HG03571 (cell line): Measurements from ENCODE around the gene FAM168A.

Experiments used
- ATAC-seq: cut with Tn5 transposase; IDR thresholded peaks from one replicate; pipeline ENCODE4 v1.9.1; 2021; ENCODE audit not compliant: unreplicated experiment

The FAM168A gene

GRCh38 chr11:73521621-73522020 is 76.3 kb downstream of the FAM168A start:
- no peak for ATAC-seq

- no peak for ATAC-seq
These were observed 77.4 kb downstream of the FAM168A start for GRCh38 chr11:73520353-73521061.

- ATAC-seq = no peak
These were observed 78.6 kb downstream of the FAM168A start for GRCh38 chr11:73519266-73519665.

GRCh38 chr11:73518195-73518594 is 79.7 kb downstream of the FAM168A start:
- ATAC-seq = no peak

DNA sequence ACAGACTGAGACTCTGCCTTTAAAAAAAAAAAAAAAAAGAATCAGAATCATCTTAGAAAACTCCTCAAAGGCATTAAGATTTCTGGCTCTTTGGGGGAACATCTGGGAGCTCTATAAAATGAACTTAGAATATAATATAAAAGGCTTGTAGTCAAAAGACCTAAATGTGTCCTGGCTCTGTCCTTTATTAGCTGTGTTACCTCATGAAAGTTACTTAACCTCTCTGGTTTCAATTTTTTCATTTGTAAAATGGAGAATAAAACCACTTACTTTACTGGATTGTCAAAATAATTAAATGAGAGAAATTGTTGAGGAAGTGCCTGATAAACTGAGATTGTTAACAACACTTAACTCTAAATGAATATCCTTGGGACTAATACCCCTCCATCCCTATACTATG is 81.8 kb downstream of the FAM168A start:
- ATAC-seq = no peak

- no peak for ATAC-seq
These were observed 84.2 kb downstream of the FAM168A start for GRCh38 chr11:73513707-73514106.

DNA sequence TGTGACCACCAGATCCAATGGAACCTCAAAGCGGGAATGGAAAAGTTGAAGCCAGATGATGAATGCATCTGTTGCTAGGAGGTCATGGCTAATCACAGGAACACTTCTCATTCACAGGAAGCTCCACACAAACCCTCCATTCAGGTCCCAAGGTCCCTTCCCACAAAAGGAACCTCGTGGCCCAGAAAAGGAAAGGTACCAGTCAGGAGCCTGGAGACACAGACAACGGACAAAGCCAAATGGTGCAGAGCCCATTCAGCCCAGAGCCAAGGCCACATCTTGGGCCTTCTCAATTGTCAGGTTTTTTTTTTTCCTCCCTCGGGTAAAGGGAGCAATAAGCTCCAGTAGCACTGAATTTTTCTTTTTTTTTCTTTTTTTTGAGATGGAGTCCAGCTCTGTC is 87.0 kb downstream of the FAM168A start:
- ATAC-seq = no peak

DNA sequence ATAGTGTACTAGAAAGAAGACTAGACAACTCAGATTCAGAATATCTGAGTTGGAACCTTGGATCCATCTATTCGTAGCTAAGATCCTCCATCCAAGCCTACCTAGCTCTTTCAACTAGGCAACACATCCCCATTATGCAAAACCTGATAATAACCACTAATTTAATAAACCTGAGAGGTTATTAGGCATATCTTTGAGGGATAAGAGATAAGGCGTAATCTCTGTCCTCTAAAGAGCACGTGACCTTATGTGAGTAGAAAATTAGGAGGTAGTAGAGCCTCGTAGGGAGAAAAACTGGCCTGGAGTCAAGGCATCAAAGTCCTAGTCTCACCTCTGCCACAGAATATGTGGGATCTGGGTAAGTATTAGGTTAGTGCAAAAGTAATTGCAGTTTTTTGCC is 87.8 kb downstream of the FAM168A start:
- ATAC-seq = no peak

- no peak for ATAC-seq
These were observed 88.7 kb downstream of the FAM168A start for GRCh38 chr11:73509188-73509587.

- no peak for ATAC-seq
These were observed 89.4 kb downstream of the FAM168A start for GRCh38 chr11:73508243-73509176.

DNA sequence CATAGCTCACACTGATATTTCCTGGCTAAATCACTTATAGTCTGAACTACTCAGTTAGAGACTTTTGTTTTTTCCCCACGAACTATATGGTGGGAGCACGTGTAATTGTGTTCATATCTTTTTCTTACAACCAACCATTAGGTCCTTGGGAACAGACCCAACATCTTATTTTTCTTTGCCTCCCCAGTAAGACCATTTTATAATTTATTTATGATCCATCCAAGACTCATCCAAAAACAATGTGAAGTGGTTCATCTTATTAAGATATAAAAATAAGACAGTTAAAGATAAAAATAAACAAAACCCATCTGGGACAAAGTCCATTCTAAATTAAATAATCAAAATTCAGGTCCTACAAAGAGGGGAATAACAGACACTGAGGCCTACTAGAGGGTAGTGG is 90.8 kb downstream of the FAM168A start:
- ATAC-seq = no peak

- no peak for ATAC-seq
These were observed 91.9 kb downstream of the FAM168A start for GRCh38 chr11:73506038-73506437.

DNA sequence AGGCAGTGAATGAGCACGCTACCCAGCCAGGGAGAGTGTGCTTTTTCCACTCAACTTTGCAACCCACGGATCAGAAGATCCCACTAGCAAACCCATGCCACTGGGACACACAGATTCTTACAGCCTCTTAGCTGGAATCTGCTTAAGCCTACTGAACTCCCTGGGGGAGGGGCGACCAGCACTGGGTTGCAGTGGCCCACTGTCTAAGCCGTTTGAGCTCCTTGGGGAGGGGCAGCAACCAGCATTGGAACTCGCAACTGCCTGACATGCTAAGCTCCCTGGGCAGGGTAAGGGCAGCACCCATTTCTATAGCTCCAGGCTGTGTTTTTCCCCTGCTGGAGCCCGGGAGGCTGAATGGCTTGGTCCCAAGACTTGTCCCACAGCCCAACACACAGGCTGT is 99.6 kb downstream of the FAM168A start:
- no peak for ATAC-seq

DNA sequence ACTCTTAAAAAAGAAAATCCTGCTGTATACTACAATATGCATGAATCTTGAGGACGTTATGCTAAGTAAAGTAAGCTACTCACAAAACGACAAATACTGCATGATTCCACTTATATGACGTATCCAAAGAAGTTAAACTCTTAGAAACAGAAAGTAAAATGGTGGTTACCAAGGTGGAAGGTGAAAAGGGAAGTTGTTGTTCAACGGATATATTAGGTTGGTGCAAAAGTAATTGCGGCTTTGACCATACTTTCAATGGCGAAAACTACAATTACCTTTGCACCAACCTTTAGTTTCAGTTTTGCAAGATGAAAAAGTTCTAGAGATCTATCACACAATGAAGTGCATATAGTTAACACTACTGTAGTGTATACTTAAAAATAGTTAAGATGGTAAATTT is 101.8 kb downstream of the FAM168A start:
- ATAC-seq = no peak

DNA sequence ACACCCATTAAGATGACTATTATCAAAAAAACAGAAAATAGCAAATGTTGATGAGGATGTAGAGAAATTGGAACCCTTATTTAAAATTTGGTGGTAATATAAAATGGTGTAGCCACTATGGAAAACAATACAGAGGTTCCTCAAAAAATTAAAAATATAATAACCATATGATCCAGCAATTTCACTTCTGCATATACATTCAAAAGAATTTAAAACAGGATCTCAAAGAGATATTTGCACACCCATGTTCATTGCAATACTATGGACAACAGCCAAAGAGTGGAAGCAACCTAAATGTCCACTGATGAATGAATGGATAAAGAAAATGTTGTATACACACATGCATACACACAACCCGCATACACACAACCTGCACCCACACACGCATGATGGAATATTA is 102.2 kb downstream of the FAM168A start:
- ATAC-seq = no peak

DNA sequence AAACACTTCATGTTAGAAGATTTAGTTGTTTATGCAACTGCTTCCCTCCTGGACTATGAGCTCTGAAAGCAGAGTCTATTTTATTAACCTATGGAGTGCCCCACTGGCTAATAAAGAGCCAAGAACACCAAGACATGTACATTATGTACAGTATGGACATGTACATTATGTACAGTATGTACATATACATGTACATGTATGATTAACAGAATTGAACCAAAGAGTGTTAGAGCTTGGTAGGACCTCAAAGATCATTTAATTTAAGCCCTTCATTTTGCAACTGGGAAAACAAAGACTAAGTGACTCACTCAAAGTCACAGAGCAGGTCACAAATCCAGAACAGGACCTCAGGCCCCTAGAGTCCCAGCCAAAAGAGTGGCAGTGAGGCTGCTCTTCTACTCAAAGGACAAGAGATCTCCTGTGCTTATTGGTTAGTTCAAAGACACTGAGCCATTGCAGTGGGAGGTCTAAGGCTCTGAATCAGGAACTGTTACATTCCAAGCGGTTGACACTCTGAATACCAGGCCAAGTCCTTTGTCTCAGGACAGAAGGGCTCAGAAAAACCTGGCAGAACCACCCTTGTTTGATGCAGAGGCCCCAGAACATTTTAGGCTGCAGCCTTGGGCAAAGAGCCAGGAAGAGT is 103.8 kb downstream of the FAM168A start:
- no peak for ATAC-seq

DNA sequence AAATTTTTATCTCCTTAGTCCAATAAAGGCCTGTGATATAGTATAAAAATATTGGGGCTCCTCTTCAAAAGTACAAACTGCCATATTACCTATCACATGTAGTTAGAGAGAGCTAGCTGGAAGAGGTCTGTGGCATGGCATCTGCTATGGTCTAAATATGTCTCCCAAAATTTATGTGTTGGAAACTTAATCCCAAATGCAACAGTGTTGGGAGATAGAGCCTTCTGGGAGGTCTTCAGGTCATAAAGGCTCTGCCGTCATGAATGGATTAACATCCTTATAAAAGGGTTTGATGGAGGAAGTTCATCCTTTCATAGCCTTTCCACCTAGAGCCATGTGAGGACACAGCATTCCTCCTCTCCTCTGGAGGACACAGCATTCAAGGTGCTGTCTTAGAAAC is 116.3 kb downstream of the FAM168A start:
- ATAC-seq = no peak

DNA sequence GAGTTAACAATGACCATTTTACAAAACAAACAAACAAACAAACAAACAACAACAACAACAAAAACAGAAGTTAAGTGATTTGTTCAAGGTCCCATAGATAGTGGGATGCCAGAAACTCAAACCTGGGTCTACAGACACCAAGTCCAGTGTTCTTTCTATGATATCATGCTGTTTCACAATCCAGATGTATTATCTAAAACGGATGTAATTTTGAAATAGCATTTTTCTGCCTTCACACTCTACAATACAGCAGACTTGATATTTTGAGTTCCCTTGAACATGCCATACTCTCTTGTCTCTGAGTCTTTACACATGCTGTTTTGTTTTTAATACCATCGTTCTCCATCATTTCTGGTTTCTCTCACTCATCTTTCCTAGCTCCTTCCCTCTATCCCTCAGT is 117.2 kb downstream of the FAM168A start:
- no peak for ATAC-seq

DNA sequence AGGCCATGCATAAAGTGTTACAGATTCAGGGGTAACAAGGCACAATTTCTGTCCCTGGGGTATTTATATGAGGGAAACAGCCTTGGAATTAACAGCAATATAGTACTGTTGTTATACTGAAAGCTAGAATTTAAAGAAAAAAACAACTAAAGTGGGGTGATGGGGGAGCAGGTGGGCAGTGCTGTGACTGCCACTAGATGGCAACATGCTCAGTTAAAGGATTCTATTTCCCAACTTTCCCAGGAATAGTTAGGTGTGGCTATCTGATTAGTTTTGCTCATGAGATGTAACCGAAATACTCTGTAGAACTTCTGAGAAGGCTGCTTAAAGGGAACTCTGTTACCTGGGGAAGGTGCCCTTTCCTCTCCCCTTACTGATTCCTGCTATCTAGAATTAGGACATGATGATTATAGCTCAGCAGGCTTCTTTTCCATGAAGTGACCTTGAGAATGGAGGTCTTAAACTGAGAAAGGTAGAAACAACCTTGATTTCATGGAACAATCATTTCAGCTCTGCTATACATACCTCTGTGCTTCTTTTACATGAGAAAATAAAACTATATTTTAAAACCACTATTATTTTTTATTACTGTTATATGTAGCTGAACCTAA is 119.1 kb downstream of the FAM168A start:
- no peak for ATAC-seq

DNA sequence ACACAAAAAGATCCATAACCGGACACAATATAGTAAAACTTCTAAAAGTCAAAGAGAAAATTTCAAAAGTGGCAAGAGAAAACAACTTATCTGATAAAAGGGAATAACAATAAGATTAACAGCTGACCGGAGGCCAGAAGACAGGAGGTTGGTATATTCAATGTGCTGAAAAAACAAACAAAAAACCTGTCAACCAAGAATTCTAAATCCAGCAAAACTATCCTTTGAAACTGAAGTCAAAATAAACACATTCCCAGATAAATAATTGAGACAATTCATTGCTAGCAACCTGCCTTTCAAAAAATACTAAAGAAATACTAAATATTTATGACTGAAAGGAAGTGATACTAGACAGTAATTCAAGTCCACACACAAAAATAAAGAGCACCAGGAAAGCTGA is 120.4 kb downstream of the FAM168A start:
- ATAC-seq = no peak

GRCh38 chr11:73475549-73476095 is 122.3 kb downstream of the FAM168A start:
- no peak for ATAC-seq
